Ishikawa (cell line): ENCODE results near the gene SCGB2A2.

Source experiments
- CEBPB ChIP-seq: IDR thresholded peaks from 2 replicates; pipeline ENCODE4 v1.6.1; 2012
- CREB1 ChIP-seq: IDR thresholded peaks from 2 replicates; pipeline ENCODE4 v1.6.1; 2012; ENCODE audit warnings: low read depth
- EGR1 ChIP-seq: IDR thresholded peaks from 2 replicates; pipeline ENCODE4 v1.6.1; 2012
- EP300 ChIP-seq: IDR thresholded peaks from 2 replicates; pipeline ENCODE4 v1.6.1; 2012; ENCODE audit warnings: borderline replicate concordance
- FOXM1 ChIP-seq: IDR thresholded peaks from 2 replicates; pipeline ENCODE4 v1.6.1; 2012; ENCODE audit warnings: low read depth, borderline replicate concordance
- MAX ChIP-seq: IDR thresholded peaks from 2 replicates; pipeline ENCODE4 v1.6.1; 2012
- NFIC ChIP-seq: IDR thresholded peaks from 2 replicates; pipeline ENCODE4 v1.6.1; 2012
- RAD21 ChIP-seq: IDR thresholded peaks from 2 replicates; pipeline ENCODE4 v1.6.1; 2012; ENCODE audit warnings: low read depth
- REST ChIP-seq: IDR thresholded peaks from 2 replicates; pipeline ENCODE4 v1.6.1; 2012; ENCODE audit warnings: low read depth, mild to moderate bottlenecking
- TAF1 ChIP-seq: IDR thresholded peaks from 2 replicates; pipeline ENCODE4 v1.6.1; 2012; ENCODE audit warnings: low read depth, mild to moderate bottlenecking
- TCF12 ChIP-seq: IDR thresholded peaks from 2 replicates; pipeline ENCODE4 v1.6.1; 2012; ENCODE audit warnings: low read depth
- TEAD4 ChIP-seq: IDR thresholded peaks from 2 replicates; pipeline ENCODE4 v1.6.1; 2012
- USF1 ChIP-seq: IDR thresholded peaks from 2 replicates; pipeline ENCODE4 v1.6.1; 2012
- YY1 ChIP-seq: IDR thresholded peaks from 2 replicates; pipeline ENCODE4 v1.6.1; 2012; ENCODE audit warnings: low read depth
- ZBTB7A ChIP-seq: IDR thresholded peaks from 2 replicates; pipeline ENCODE4 v1.6.1; 2012; ENCODE audit warnings: low read depth

The SCGB2A2 gene

GRCh38 chr11:62266558-62266957 lies 3.4 kb upstream of the SCGB2A2 start:
- TF ChIP-seq CREB1, result no peak
- TF ChIP-seq RAD21, result no peak
- no peak for TF ChIP-seq TAF1
- TF ChIP-seq USF1, result no peak
- no peak for TF ChIP-seq TEAD4
- no peak for TF ChIP-seq CEBPB
- no peak for TF ChIP-seq EP300
- no peak for TF ChIP-seq ZBTB7A
- no peak for TF ChIP-seq REST
- TF ChIP-seq YY1, result no peak

- TF ChIP-seq EGR1 (no peak), REST (no peak), FOXM1 (no peak), TEAD4 (no peak), MAX (no peak), CEBPB (no peak), YY1 (no peak), NFIC (no peak)
These were observed 2.9 kb upstream of the SCGB2A2 start for GRCh38 chr11:62267050-62267449.

- no peak for TF ChIP-seq TAF1
- TF ChIP-seq TEAD4, result no peak
- no peak for TF ChIP-seq RAD21
- TF ChIP-seq NFIC, result no peak
- no peak for TF ChIP-seq TCF12
These were observed 2.4 kb upstream of the SCGB2A2 start for GRCh38 chr11:62267576-62267975.

GRCh38 chr11:62273284-62273683 lies 3.3 kb downstream of the SCGB2A2 start:
- no peak for TF ChIP-seq REST
- no peak for TF ChIP-seq TEAD4

- TF ChIP-seq RAD21 (no peak), ZBTB7A (no peak), TCF12 (no peak), CEBPB (no peak)
These were observed 3.9 kb downstream of the SCGB2A2 start for GRCh38 chr11:62273789-62274275.

GRCh38 chr11:62280452-62280851 lies 10.5 kb downstream of the SCGB2A2 start:
- TF ChIP-seq EP300 (no peak), REST (no peak), RAD21 (no peak), CEBPB (no peak), CREB1 (no peak), NFIC (no peak)
